NCI-H524 treated with DMSO at 0.1 percent for 48 hours (cell line): ENCODE results near the gene DNMT3L.
A peak's percentile ranks its signal among the peaks of the same experiment; 100 is the strongest.

Experiments used
- DNase-seq: peaks from one replicate; lab custom pipeline; 2025; lab: John Stamatoyannopoulos, UW

The DNMT3L gene

DNA sequence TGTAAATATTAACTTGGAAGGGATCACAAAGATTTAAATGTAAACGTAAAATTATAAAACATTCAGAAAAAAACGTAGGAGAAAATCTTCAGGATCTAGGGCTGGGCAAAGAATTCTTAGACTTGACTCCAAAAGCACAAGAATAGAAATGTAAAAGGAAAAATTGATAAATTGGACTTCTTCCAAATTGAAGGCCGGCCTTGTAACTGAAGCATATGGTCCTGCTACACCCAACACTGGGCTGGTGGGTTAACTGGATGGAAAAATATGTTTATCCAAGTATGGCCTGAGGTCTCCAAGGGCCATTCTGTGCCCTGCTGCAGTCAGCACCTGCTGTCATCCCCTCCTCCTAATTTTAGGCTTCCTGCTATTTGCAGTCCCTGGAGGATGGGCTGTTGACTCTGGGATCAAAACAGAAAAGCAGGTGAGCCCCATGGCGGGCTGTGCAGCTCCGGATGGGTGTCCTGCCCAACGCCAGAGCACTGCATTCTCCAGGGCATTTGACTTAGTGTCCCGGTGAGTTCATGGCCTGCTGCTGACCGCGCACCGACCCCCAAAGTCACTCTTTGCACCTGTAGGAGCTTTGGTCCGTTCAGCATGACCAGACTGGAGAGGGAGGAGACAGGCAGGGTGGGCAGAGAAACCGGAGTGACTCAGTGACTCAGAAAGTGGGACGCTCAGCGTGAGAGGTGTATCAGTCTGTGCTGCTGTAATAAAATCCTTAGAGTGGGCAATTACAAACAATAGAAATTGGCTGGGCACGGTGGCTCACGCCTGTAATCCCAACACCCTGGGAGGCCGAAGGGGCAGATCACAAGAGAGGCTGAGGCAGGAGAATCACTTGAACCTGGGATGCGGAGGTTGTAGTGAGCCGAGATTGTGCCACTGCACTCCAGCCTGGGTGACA lies 17.9 kb upstream of the DNMT3L start:
- peak; percentile 11 for DNase-seq

DNA sequence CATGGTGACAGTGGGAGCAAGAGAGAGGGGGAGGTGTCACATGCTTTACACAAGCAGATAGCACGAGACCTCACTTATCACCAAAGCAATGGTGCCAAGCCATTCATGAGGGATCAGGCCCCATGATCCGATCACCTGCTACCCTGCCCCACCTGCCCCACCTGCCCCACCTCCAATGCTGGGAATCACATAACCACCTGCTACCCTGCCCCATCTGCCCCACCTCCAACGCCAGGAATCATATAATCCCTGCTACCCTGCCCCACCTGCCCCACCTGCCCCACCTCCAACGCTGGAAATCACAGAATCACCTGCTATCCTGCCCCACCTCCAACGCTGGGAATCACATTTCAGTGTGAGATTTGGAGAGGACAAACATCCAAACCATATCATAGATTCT lies 13.3 kb upstream of the DNMT3L start:
- DNase-seq = no peak

- no peak for DNase-seq
Measured at GRCh38 chr21:44273046-44273445, 11.3 kb upstream of the DNMT3L start.

DNA sequence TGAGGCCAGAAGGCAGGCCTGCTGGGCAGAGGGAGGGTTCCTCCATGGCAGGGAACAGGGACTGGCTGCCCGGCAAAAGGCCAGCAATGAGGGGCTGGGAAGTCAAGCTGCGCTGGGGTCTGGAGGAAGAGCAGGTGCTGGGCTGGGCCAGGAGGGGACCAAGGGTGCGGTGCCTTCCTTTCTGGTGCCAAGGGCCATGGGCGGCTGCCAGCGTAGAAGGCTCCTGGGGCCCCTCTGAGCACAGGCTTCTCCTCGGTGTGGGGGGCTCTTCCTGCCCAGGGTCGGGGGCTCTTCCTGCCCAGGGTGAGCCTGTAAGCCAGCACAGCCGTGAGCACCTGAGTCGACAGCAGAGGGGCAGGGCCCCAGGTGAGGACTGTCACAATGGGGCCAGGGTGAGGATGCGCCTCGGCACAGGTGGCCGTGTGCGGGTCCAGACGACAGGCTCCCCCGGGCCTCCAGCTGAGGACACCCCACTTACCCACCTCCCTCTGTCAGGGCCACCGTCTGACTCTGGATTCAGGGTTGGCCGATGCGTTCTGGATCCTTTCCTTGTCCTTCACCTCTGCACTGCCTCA lies 10.7 kb upstream of the DNMT3L start:
- DNase-seq = no peak

DNA sequence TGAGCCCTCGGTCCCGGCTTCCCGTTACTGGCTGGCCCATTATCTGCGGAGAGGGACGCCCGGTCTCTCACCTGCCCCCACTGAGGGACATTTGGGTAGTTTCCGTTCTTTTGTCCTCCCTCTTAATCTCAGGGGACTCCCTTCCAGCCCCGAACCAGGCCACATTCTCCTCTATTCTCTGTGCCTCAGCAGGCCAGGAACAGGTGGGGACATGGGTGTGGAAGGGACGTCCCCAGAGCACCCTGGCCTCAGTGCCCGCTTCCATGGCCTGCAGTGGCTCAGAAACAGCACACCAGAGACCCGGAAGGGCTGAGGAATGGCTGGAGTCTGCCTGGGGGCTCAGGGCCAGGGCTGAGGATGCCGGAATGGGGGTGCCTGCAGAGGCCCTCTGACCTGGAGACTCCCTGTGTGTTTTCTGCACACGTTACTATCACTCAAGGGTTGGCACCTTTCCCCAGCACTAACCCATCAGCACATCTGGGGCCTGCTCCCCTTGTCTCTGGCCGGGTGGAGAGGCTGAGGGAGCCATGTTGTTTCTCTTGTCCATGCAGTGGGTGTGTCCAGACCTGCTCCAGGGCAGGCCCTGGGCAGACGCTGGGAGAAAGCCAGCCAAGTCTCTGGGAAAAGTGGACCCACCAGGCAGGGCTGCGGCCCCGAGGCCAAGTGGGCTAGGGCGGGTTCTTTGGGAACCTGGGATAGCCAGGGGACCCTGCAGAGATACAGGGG lies 10.0 kb upstream of the DNMT3L start:
- no peak for DNase-seq

DNA sequence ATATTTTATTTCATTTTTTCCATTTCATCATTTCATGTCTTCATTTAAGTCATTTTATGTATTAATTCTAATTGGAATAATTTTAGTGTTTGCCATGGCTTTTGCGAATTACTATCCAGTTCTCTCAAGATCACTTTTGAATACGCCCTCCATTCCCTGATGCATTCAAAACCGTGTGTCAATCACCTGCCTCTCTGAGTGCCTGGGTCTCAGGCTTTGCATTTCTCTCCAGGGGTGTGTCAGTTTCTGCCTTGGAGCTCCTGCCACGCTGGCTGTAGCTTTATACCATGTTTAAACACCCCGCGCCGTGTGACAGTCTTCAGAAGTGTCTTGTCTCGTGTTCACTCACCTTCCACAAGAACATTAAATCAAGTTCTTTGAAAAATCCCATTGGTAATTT lies 7.4 kb upstream of the DNMT3L start:
- DNase-seq = no peak

DNA sequence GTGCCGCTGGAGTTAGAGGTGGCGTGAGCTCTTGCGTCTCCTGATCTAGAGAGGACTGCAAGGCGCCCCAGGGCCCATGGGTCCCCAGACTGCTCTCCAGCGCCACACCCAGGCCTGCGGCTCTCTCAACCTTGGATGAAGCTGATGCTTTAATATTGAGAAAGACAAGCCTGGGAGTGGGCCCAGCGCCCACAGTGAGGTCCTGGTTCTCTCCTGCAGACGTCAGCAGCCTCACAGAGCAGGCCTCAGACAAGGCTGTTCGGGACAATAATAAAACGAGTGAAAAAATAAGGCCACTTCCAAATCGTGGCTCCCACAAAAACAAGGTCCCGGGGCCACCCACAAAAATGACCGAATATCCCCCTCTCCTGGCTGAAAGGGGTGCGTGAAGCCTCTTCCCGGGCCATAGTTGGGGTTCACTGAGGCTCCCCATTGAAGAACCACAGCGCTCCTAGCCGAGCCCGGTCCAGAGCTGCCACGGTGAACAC lies 6.0 kb upstream of the DNMT3L start:
- no peak for DNase-seq

GRCh38 chr21:44265734-44266270 lies 4.1 kb upstream of the DNMT3L start:
- no peak for DNase-seq

GRCh38 chr21:44263768-44264167 lies 2.1 kb upstream of the DNMT3L start:
- peak; percentile 17 for DNase-seq

- no peak for DNase-seq
Measured at GRCh38 chr21:44263221-44263760, 1.6 kb upstream of the DNMT3L start.

GRCh38 chr21:44262338-44263056 lies 800 bp upstream of the DNMT3L start:
- no peak for DNase-seq

- no peak for DNase-seq
Measured at GRCh38 chr21:44260791-44261631, 686 bp downstream of the DNMT3L start.

GRCh38 chr21:44260066-44260465 lies 1.6 kb downstream of the DNMT3L start:
- no peak for DNase-seq

DNA sequence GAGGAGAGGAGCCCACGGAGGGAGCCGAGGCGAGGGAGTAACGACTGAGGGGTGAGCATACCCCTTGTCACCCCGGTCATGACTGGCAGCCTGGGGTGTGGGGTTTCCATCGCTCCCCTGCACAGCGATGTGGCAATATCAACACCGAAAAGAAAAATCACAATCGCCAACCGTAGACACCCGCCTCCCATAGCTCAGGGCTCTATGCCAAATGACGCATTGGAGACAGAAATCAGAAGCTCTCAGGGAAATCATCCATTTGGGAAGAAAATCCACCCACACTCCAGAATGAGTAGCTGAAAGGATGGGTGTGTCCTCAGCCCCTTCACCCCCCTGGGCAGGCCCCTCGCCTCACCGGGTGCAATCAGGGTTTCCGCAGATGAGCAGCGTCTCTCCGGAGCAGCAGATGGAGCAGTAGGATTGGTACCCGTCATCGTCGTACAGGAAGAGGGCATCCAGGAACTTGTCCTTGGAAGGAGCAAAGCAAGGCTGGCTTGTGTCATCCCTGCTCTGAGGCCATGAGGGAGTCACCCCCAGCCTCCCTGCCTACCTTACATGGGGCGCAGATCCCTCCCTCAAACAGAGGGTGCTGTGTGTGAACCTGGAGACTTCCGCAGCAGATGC lies 2.5 kb downstream of the DNMT3L start:
- DNase-seq = no peak

- no peak for DNase-seq
Measured at GRCh38 chr21:44258056-44258725, 3.5 kb downstream of the DNMT3L start.

GRCh38 chr21:44255511-44255981 lies 6.2 kb downstream of the DNMT3L start:
- DNase-seq = no peak

DNA sequence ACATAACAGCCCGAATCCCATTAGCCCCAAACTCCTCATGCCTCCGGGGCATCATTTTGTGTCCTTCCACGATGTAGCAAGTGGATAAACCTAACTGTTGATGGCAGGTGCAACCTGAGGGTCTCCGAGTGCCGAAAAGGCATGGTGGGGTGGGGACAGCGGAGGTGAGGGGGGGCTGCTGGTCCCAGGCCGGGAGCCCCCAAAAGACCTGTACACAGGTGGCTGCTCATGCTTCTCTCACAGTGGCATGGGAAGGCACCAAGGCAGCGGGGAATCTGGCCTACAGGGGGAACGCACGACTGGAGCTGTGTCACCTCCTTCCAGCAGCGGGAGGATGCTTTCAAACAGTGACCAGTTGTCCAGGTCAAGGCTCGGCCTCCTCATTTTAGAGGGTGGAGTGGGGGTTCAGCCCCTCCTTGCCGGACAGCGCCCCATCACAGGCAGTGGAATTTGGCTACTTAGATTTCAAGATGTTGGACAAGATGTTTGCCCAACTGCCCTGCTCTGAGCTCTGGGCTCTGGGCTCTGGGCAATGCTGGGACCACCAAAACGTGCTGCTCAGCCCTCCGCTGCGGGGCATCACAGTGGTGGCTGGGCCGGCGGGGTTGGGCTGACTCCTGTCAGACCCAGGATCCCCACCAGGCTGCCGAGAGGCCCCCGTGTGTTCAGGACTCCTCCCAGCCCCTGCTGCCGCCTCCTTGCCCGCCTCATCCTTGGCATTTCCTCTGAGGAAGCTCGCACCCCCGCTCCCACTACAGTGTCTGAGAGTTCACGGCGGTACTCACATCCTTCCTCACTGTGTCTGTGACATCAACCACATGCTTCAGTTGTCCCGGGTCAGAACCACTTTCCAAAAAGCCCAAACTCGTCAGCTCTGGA lies 7.6 kb downstream of the DNMT3L start:
- DNase-seq = no peak
